ENCODE measurements around the gene ARHGDIA. TPM values are rescaled to one million over a fixed set of nuclear protein-coding genes. Genes with fewer than 3 reads are reported as not detected.

Gene ARHGDIA
- total RNA-seq, 1 experiment from 2014 or later: 201 TPM

GRCh38 chr17:81858967-81859905 lies 11.9 kb downstream of the ARHGDIA start:
- H3K4me3 ChIP-seq (ENCODE audit: low read length): peak overlapping the region; percentile 78
- BruUV-seq (replicated peaks): TSS peak; percentile 59
- H4K20me1 ChIP-seq (ENCODE audit: low read length): peaks cover 37% of the 10 kb centered on the region

GRCh38 chr17:81858170-81858966 lies 12.8 kb downstream of the ARHGDIA start:
- no TSS peak for BruUV-seq (replicated peaks)
- Histone ChIP-seq H3F3A (ENCODE audit: low read length, unreplicated experiment) (no peaks in the 10 kb centered on the region), H3K9me2 (replicated peaks; ENCODE audit: low read length) (no peaks in the 10 kb centered on the region), H4K20me1 (ENCODE audit: low read length) (peaks cover 37% of the 10 kb centered on the region), H2AFZ (ENCODE audit: low read length) (no peak overlapping the region), H3K4me2 (ENCODE audit: low read length) (peak overlapping the region; percentile 95), H3K4me1 (ENCODE audit: insufficient read depth, low read length) (peaks cover 35% of the 10 kb centered on the region), H3K9me3 (ENCODE audit: low read length) (no peaks in the 10 kb centered on the region), H3K27me3 (ENCODE audit: low read length) (no peaks in the 10 kb centered on the region), H3K27ac (ENCODE audit: low read length) (0 out of 2 replicates have a peak overlapping the region, but pooled peaks have one; percentile 3), H3K79me2 (ENCODE audit: low read length) (peaks cover 91% of the 10 kb centered on the region), H3K9ac (ENCODE audit: low read length) (peak overlapping the region; percentile 98), H3K36me3 (ENCODE audit: low read depth, low read length) (peaks cover 32% of the 10 kb centered on the region), H3K4me3 (ENCODE audit: low read length) (peak overlapping the region; percentile 78)
- DNase-seq (peak; percentile 54), ATAC-seq (no peak)
- no peak for TF ChIP-seq EZH2phosphoT487 (IDR thresholded peaks at IDR 0.05; ENCODE audit: borderline replicate concordance, low read length)
- TF ChIP-seq CTCF (conservative IDR thresholded peaks at IDR 0.05; ENCODE audit: low read depth, low read length): no peak
- no peak for TF ChIP-seq EZH2 (IDR thresholded peaks at IDR 0.05; ENCODE audit: low read length, unreplicated experiment)
- intact Hi-C loops (cut with micrococcal nuclease): no loop called here
- ChIA-PET CTCF (interaction anchor here (0.5 to 0.6 kb wide), 2 partner anchors 38 to 183 kb away, joined by 3 to 4 read pairs; no protein-coding TSS in a partner anchor), POLR2A (ENCODE audit: unreplicated experiment) (interaction anchor here (0.7 kb wide), 1 partner anchor 844 kb away, joined by 3 read pairs; no protein-coding TSS in a partner anchor)

More at GRCh38 chr17:81858967-81859905, 11.9 kb downstream of the ARHGDIA start:
- ATAC-seq (no peak), DNase-seq (peak; percentile 24)
- ChIA-PET POLR2A (ENCODE audit: unreplicated experiment) (interaction anchor here (0.7 kb wide), 1 partner anchor 843 kb away, joined by 3 read pairs; no protein-coding TSS in a partner anchor), CTCF (interaction anchor here (0.5 kb wide), 1 partner anchor 39 kb away, joined by 3 read pairs; no protein-coding TSS in a partner anchor)
- peak overlapping the region; percentile 98 for H3K9ac ChIP-seq (ENCODE audit: low read length)
- intact Hi-C loops (cut with micrococcal nuclease): no loop called here
- H3K4me2 ChIP-seq (ENCODE audit: low read length): peak overlapping the region; percentile 95
- peaks cover 36% of the 10 kb centered on the region for H3K4me1 ChIP-seq (ENCODE audit: insufficient read depth, low read length)
- H2AFZ ChIP-seq (ENCODE audit: low read length): no peak overlapping the region
- H3K36me3 ChIP-seq (ENCODE audit: low read depth, low read length): peaks cover 27% of the 10 kb centered on the region
- no peaks in the 10 kb centered on the region for H3K9me3 ChIP-seq (ENCODE audit: low read length)
- H3K9me2 ChIP-seq (replicated peaks; ENCODE audit: low read length): no peaks in the 10 kb centered on the region
- no peaks in the 10 kb centered on the region for H3K27me3 ChIP-seq (ENCODE audit: low read length)
- TF ChIP-seq EZH2 (IDR thresholded peaks at IDR 0.05; ENCODE audit: low read length, unreplicated experiment) (no peak), CTCF (conservative IDR thresholded peaks at IDR 0.05; ENCODE audit: low read depth, low read length) (no peak), EZH2phosphoT487 (IDR thresholded peaks at IDR 0.05; ENCODE audit: borderline replicate concordance, low read length) (no peak)
- H3F3A ChIP-seq (ENCODE audit: low read length, unreplicated experiment): no peaks in the 10 kb centered on the region
- H3K27ac ChIP-seq (ENCODE audit: low read length): peak overlapping the region; percentile 49; the same call in 1 of the 2 replicates
- peaks cover 91% of the 10 kb centered on the region for H3K79me2 ChIP-seq (ENCODE audit: low read length)

Data from PC-3 (cell line).